Measurements from ENCODE around the gene DOCK4. TPM values are rescaled to one million over a fixed set of nuclear protein-coding genes. Genes with fewer than 3 reads are reported as not detected.

Gene DOCK4
- total and polyA plus RNA-seq, 2 of the 8 experiments (the other 6 are each of a cell fraction or from before 2014, with no cell fraction given): 5.1 to 23.6 TPM

DNA sequence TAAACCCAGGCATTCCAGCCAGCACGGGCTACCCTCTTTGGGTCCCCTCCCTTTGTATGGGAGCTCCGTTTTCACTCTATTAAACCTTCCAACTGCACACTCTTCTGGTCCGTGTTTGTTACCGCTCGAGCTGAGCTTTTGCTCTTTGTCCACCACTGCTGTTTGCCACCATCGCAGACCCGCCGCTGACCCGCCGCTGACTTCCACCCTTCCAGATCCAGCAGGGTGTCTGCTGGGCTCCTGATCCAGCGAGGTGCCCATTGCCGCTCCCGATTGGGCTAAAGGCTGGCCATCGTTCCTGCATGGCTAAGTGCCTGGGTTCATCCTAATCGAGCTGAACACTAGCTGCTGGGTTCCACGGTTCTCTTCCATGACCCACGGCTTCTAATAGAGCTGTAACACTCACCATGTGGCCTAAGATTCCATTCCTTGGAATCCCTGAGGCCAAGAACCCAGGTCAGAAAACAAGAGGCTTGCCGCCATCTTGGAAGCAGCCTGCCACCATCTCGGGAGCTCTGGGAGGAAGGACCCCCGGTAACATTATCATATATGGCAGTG is 14.8 kb upstream of the DOCK4 start:
- H3K27ac ChIP-seq (ENCODE audit: low read depth, low read length): no peak overlapping the region
- no peak overlapping the region for H2BK120ac ChIP-seq (replicated peaks; ENCODE audit: low read depth, low read length)
- no peak overlapping the region for H3K9ac ChIP-seq (replicated peaks in 1 of 4; ENCODE audit: extremely low read depth in 1 of 4, low read depth in 3 of 4, low read length in 3 of 4)
- no peaks in the 10 kb centered on the region; the same call in 1 of the 2 replicates for H3K79me1 ChIP-seq (ENCODE audit: low read depth, low read length)
- no peak overlapping the region for H3K4me3 ChIP-seq (ENCODE audit: extremely low read depth in 1 of 4, insufficient read depth in 2 of 4, low read depth in 3 of 4, low read length in 4 of 4)
- POLR2A ChIA-PET (ENCODE audit: partially characterized antibody): interaction anchor here (1.1 to 1.4 kb wide), 2 partner anchors 10 to 107 kb away, joined by 3 read pairs; no protein-coding TSS in a partner anchor
- peaks cover 0 to 3% (median 0%) of the 10 kb centered on the region in 4 experiments; a peak in 1 of 7 replicates for H3K4me1 ChIP-seq (replicated peaks in 1 of 4; ENCODE audit: control insufficient read depth in 3 of 4, insufficient read depth in 4 of 4, low read length in 3 of 4)
- no peak overlapping the region for H3K23ac ChIP-seq (ENCODE audit: insufficient read length)
- CTCF ChIA-PET (ENCODE audit: partially characterized antibody): interaction anchor here (1.6 kb wide), 1 partner anchor 9 kb away, joined by 4 read pairs; no protein-coding TSS in a partner anchor
- H4K91ac ChIP-seq (replicated peaks; ENCODE audit: insufficient read length, low read length): no peak overlapping the region
- H3K36me3 ChIP-seq (ENCODE audit: control insufficient read depth in 2 of 4, insufficient read depth in 4 of 4, low read length in 3 of 4): no peaks in the 10 kb centered on the region
- no peak overlapping the region for H4K5ac ChIP-seq (ENCODE audit: insufficient read length, low read depth, low read length)
- no peaks in the 10 kb centered on the region; a peak in 1 of 4 replicates for H3K9me3 ChIP-seq (ENCODE audit: insufficient read depth in 2 of 2, low read depth in 1 of 2, low read length in 1 of 2)
- FAIRE-seq (no peak), DNase-seq (ENCODE audit: low read depth in 1 of 2, low spot score in 2 of 2) (no peak)
- no peak overlapping the region for H3K4ac ChIP-seq (replicated peaks; ENCODE audit: insufficient read length, low read depth, low read length)
- H3K14ac ChIP-seq (ENCODE audit: insufficient read length): no peak overlapping the region
- H2AFZ ChIP-seq (ENCODE audit: low read length): no peak overlapping the region
- no peak overlapping the region for H2AK5ac ChIP-seq (ENCODE audit: low read depth, low read length)
- H4K20me1 ChIP-seq (replicated peaks in 1 of 2; ENCODE audit: control insufficient read depth in 1 of 2, insufficient read depth in 2 of 2, low read length in 2 of 2): peaks cover 0 to 3% of the 10 kb centered on the region in 2 experiments
- no peak overlapping the region for H2BK15ac ChIP-seq (ENCODE audit: low read length)
- no peak overlapping the region for H2BK12ac ChIP-seq (ENCODE audit: low read depth, low read length)
- H2BK20ac ChIP-seq (ENCODE audit: low read length): no peak overlapping the region
- WGBS, 2 experiments (ENCODE audit: extremely low coverage in 1 of 2, insufficient coverage in 1 of 2, insufficient read length in 1 of 2, insufficient replicate concordance in 2 of 2, low coverage in 1 of 2, low lambda C conversion rate in 2 of 2, missing lambda C conversion rate in 1 of 2): 89% methylated on average over 19 of the region's 20 CpGs; no CpG with 5 or more reads in 1 of the 2 experiments
- no peak overlapping the region for H2BK5ac ChIP-seq (ENCODE audit: low read depth, low read length)
- H3K27me3 ChIP-seq (replicated peaks in 1 of 4; ENCODE audit: control insufficient read depth in 3 of 4, extremely low read depth in 1 of 4, insufficient read depth in 3 of 4, low read length in 3 of 4): no peaks in the 10 kb centered on the region
- TF ChIP-seq YY1 (IDR thresholded peaks at IDR 0.05; ENCODE audit: low read depth, low read length) (peak; percentile 45; the same call in 1 of the 2 replicates), SRF (IDR thresholded peaks at IDR 0.05; ENCODE audit: low read depth, low read length) (no peak)
- H4K8ac ChIP-seq (ENCODE audit: extremely low read depth, insufficient read depth, low read length): no peak overlapping the region
- no peak overlapping the region for H3K18ac ChIP-seq (ENCODE audit: extremely low read depth, low read length)
- H3K23me2 ChIP-seq (ENCODE audit: low read depth, low read length): no peaks in the 10 kb centered on the region
- H3K4me2 ChIP-seq (ENCODE audit: insufficient read depth in 1 of 2, low read depth in 2 of 2, low read length in 2 of 2): no peak overlapping the region
- peaks cover 5 to 69% of the 10 kb centered on the region in 2 experiments; a peak in 3 of 4 replicates for H3K79me2 ChIP-seq (ENCODE audit: control insufficient read depth in 1 of 2, insufficient read depth in 2 of 2, low read length in 2 of 2)
- H3K56ac ChIP-seq (replicated peaks; ENCODE audit: insufficient read length, low read depth, low read length): no peak overlapping the region

Data from H1 (cell line).